Breast epithelium (tissue), 4 donors: ENCODE data around the gene E2F4. TPM values are rescaled to one million over a fixed set of nuclear protein-coding genes. Genes with fewer than 3 reads are reported as not detected.

Experiments
- DNase-seq, 2 donors: peaks; one replicate each; pipeline ENCODE4 v3.0.0-alpha.2; 2019; ENCODE audit warnings: low spot score in 2 of 2
- H3K27ac ChIP-seq, 2 donors: fragments of 200-600 bp; sonication (generic) in 1 of 2; one replicate each; pipeline ENCODE4 v1.5.1; 2016 to 2019; ENCODE audit warnings: mild to moderate bottlenecking in 1 of 2
- H3K27me3 ChIP-seq, 2 donors: fragments of 200-600 bp; sonication (generic) in 1 of 2; one replicate each; pipeline versions ENCODE4 v1.5.1 to v1.6.0; 2017 to 2019; ENCODE audit warnings: control low read depth in 1 of 2, mild to moderate bottlenecking in 1 of 2
- H3K36me3 ChIP-seq: fragments of 200-600 bp; one replicate; pipeline ENCODE4 v1.5.1; 2019
- H3K4me1 ChIP-seq, 2 donors: fragments of 200-600 bp; sonication (generic); one replicate each; pipeline ENCODE4 v1.5.1; 2016 to 2019; ENCODE audit warnings: control low read depth in 1 of 2
- H3K4me3 ChIP-seq, 3 donors: fragments of 200-600 bp; sonication (generic); 1 replicate in 2 of 3; 2 replicates in 1 of 3; pipeline ENCODE4 v1.5.1; 2016 to 2019; ENCODE audit warnings: mild to moderate bottlenecking in 3 of 3, moderate library complexity in 2 of 3
- H3K9me3 ChIP-seq, 2 donors: fragments of 200-600 bp; sonication (generic) in 1 of 2; one replicate each; pipeline ENCODE4 v1.5.1; 2016 to 2019; ENCODE audit warnings: control low read depth in 1 of 2
- CTCF ChIP-seq, 3 donors: fragments of 450-650 bp; IDR thresholded peaks; one replicate each; pipeline ENCODE4 v1.5.1; 2016 to 2017; ENCODE audit warnings: antibody characterized with exemption in 3 of 3, mild to moderate bottlenecking in 3 of 3, moderate library complexity in 3 of 3
- POLR2A ChIP-seq: fragments of 450-650 bp; IDR thresholded peaks from one replicate; pipeline ENCODE4 v1.6.1; 2016; ENCODE audit warnings: antibody characterized with exemption, mild to moderate bottlenecking, moderate library complexity
- POLR2AphosphoS5 ChIP-seq, 3 donors: sonication (generic); formaldehyde crosslinking; IDR thresholded peaks; one replicate each; pipeline ENCODE4 v1.6.1; 2017; ENCODE audit warnings: antibody characterized with exemption in 3 of 3
- intact Hi-C: fragments of 100-400 bp; cut with DNase I; formaldehyde crosslinking; loops from one replicate; pipeline ENCODE4 v1.15.1; 2023; ENCODE audit warnings: low total_unique reads
- total RNA-seq, 3 donors: library from RNA; depleted of rRNA; stranded (reverse); fragments of >200 nt; gene quantifications; one replicate each; pipeline ENCODE4 v1.1.0, GENCODE V29; 2016

The E2F4 gene
- total RNA-seq, 3 donors from 2014 or later, result 74.1 to 86.9 (median 76.1) TPM

DNA sequence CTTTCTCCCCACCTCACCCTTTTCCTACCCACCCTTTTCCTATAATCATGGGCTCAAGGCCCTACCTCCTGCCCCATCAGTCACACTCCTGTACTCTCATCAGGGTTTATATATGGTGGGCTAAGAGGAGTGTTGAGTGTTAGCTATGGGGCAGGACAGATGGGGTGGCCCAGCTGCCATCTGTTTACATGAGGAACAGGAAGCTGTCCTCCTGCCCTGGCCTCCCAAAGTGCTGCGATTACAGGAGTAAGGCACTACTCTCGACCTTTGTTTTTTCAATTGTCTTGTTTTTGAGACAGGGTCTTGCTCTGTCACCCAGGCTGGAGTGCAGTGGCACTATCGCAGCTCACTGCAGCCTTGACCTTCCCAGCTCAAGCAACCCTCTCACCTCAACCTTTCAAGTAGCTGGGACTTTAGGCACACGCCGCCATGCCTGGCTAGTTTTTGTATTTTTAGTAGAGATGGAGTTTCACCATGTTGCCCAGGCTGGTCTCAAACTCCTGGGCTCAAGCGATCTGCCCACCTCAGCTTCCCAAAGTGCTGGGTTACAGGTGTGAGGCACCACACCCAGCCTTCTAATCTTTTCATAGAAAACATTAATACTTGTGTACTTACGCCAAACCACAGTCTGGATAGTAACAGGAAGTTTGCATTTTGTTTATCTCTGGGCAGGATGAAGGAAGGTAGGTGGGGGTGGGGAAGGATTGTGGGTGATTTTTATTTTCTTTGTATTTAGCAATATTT, 33.9 kb upstream of the E2F4 start:
- Histone ChIP-seq H3K4me1 (peaks cover 0 to 10% of the 10 kb centered on the region in 2 donors), H3K4me3 (no peak overlapping the region), H3K27ac (peak overlapping the region in 1 of 2 donors; percentile 43), H3K36me3 (no peaks in the 10 kb centered on the region), H3K9me3 (no peaks in the 10 kb centered on the region), H3K27me3 (no peaks in the 10 kb centered on the region)
- intact Hi-C loops, result no loop called here
- no peak for TF ChIP-seq CTCF (IDR thresholded peaks at IDR 0.05)
- no peak for TF ChIP-seq POLR2A
- DNase-seq, result no peak

DNA sequence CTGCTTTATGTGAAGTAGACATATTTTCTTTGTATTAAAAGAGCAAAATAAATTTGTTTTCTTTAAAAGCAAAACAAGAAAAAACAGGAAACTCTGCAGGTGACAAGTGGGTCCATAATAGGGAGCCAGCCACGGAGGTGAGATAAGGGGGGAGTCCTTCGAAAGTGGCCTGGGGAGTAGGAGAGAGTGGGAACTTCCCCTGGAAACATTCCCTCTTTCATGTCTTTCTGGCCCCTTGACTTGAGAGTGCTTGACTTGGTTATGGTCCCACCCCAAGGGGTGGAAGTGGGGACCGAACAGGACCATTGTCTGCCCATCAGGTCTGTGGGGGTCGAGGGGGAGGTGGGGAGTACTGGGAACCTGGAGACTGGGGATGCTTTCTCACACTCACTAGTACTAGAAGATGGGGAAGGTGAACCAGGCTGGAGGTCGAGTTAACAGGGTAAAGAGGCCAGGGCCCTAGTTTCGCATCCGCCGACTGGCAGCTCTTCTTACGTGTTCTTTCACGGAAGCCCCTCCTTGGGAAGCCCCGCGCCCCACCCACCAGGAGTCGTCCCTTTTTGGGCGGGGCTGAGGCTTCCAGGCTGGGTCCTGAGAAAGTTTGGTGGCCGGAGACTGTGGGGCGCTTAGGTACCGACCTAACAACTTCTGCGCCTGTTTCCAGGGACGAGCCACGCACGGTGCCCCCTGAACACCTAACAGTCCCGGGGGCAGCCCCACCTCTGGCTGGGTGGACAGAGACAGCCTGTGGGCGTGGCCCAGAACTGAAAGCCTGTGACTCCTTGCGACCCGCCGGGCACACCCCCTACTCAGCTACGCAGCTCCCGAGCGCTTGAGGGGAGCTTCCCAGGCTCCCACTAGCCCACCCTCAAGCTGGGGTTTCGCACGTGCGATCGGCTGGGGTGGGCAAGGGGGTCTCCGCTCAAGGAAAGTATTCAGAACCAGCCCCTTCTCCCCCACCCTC, 33.0 kb upstream of the E2F4 start:
- Histone ChIP-seq H3K27me3 (no peaks in the 10 kb centered on the region), H3K9me3 (no peaks in the 10 kb centered on the region), H3K27ac (peak overlapping the region; percentile 81 to 86), H3K36me3 (no peaks in the 10 kb centered on the region), H3K4me3 (peak overlapping the region; percentile 80 to 96 (median 93)), H3K4me1 (peaks cover 5 to 11% of the 10 kb centered on the region in 2 donors)
- DNase-seq, result no peak
- no peak for TF ChIP-seq POLR2A
- TF ChIP-seq POLR2AphosphoS5 (IDR thresholded peaks at IDR 0.05), result no peak
- TF ChIP-seq CTCF (IDR thresholded peaks at IDR 0.05), result no peak
- intact Hi-C loops, result no loop called here

DNA sequence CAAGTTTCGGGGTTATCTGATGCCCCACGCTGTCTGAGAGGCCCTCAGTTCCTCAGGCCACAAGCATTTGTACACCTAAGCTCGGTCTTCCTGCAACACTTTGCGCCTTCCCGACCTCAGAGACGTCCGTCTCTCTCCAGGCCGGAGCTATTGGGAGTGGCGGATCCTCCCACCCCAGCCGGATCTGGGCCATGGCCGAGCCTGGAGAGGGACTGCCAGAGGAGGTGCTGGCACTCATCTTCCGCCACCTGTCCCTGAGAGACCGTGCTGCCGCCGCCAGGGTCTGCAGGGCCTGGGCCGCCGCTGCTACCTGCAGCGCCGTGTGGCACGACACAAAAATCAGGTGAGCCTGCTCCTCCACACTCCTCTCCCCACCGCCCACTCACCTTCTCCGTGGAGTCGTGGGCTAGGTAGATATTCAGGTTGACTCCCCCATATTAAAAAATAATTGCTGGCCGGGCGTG, 30.3 kb upstream of the E2F4 start:
- Histone ChIP-seq H3K36me3 (no peaks in the 10 kb centered on the region), H3K27me3 (no peaks in the 10 kb centered on the region), H3K9me3 (no peaks in the 10 kb centered on the region), H3K4me3 (peak overlapping the region in 2 of 3 donors; percentile 80 to 96), H3K27ac (no peak overlapping the region), H3K4me1 (peaks cover 10 to 11% of the 10 kb centered on the region in 2 donors)
- DNase-seq, result no peak
- intact Hi-C loops, result no loop called here
- no peak for TF ChIP-seq POLR2AphosphoS5 (IDR thresholded peaks at IDR 0.05)
- TF ChIP-seq POLR2A, result no peak

- Histone ChIP-seq H3K27ac (peak overlapping the region in 1 of 2 donors; percentile 19), H3K4me3 (peak overlapping the region; percentile 42 to 70 (median 52)), H3K4me1 (peaks cover 10 to 11% of the 10 kb centered on the region in 2 donors), H3K9me3 (no peaks in the 10 kb centered on the region), H3K27me3 (no peaks in the 10 kb centered on the region), H3K36me3 (no peaks in the 10 kb centered on the region)
- intact Hi-C loops, result no loop called here
- TF ChIP-seq POLR2A (no peak), POLR2AphosphoS5 (IDR thresholded peaks at IDR 0.05) (no peak), CTCF (IDR thresholded peaks at IDR 0.05) (no peak)
- no peak for DNase-seq
Observed at GRCh38 chr16:67162506-67163163, 29.3 kb upstream of the E2F4 start.
